ENCODE data around the gene ABL1. TPM values are rescaled to one million over a fixed set of nuclear protein-coding genes. Genes with fewer than 3 reads are reported as not detected.
A peak's percentile ranks its signal among the peaks of the same experiment; 100 is the strongest.

The ABL1 gene
- polyA plus RNA-seq, 3 donors: 4.5 to 14.5 (median 8.0) TPM

GRCh38 chr9:130824643-130825350 lies 10.3 kb upstream of the ABL1 start:
- H3K79me2 ChIP-seq (ENCODE audit: insufficient read depth, low read length): no peaks in the 10 kb centered on the region
- H3K27me3 Mint-ChIP-seq (ENCODE audit: low read depth in 3 of 3): peaks cover 0 to 2% (median 0%) of the 10 kb centered on the region in 3 donors
- peaks cover 0 to 5% of the 10 kb centered on the region in 2 donors for H3K9me3 ChIP-seq (replicated peaks in 1 of 2; ENCODE audit: control insufficient read depth in 1 of 2, insufficient read depth in 1 of 2, low read length in 2 of 2)
- 63% methylated on average over 1 of the region's 4 CpGs for WGBS (ENCODE audit: insufficient coverage)
- H3K36me3 ChIP-seq (replicated peaks in 1 of 2; ENCODE audit: control insufficient read depth in 1 of 2, insufficient read depth in 2 of 2, low read length in 2 of 2): no peaks in the 10 kb centered on the region
- H3K4me1 ChIP-seq (ENCODE audit: control insufficient read depth in 1 of 2, insufficient read depth in 2 of 2, low read length in 2 of 2): no peaks in the 10 kb centered on the region
- DNase-seq: no peak
- no peak overlapping the region for H3K27ac ChIP-seq (ENCODE audit: low read depth in 1 of 2, low read length in 2 of 2)
- peaks cover 21% of the 10 kb centered on the region for H4K20me1 ChIP-seq (ENCODE audit: insufficient read depth, low read length)
- no peak overlapping the region for H3K4me3 ChIP-seq (replicated peaks in 1 of 3; ENCODE audit: low read depth in 2 of 3, low read length in 3 of 3)
- peaks cover 8% of the 10 kb centered on the region for H3K4me1 Mint-ChIP-seq
- no peak overlapping the region for H3K4me2 ChIP-seq (replicated peaks; ENCODE audit: extremely low read depth, low read length, poor library complexity, severe bottlenecking)
- peaks cover 4 to 8% of the 10 kb centered on the region in 2 donors for H3K36me3 Mint-ChIP-seq
- H3K4me3 Mint-ChIP-seq: no peak overlapping the region
- H3K27ac Mint-ChIP-seq: peak overlapping the region in 2 of 7 donors; percentile 57 to 75
- no peak overlapping the region for H2AFZ ChIP-seq (ENCODE audit: insufficient read depth, low read depth, low read length, poor library complexity, severe bottlenecking)
- intact Hi-C loops (cut with micrococcal nuclease): no loop called here
- H3K9me3 Mint-ChIP-seq: peaks cover 0 to 11% (median 9%) of the 10 kb centered on the region in 7 donors
- no peaks in the 10 kb centered on the region for H3K27me3 ChIP-seq (ENCODE audit: control insufficient read depth in 2 of 2, insufficient read depth in 2 of 2, low read length in 2 of 2)
- no peak for TF ChIP-seq CTCF (IDR thresholded peaks at IDR 0.05)
- H3K9ac ChIP-seq (ENCODE audit: insufficient read depth, low read length, poor library complexity, severe bottlenecking): no peak overlapping the region

GRCh38 chr9:130825351-130825651 lies 9.8 kb upstream of the ABL1 start:
- Histone ChIP-seq H3K9me3 (replicated peaks in 1 of 2; ENCODE audit: control insufficient read depth in 1 of 2, insufficient read depth in 1 of 2, low read length in 2 of 2) (peaks cover 0 to 5% of the 10 kb centered on the region in 2 donors), H2AFZ (ENCODE audit: insufficient read depth, low read depth, low read length, poor library complexity, severe bottlenecking) (no peak overlapping the region)

More at GRCh38 chr9:130825351-130825651, 9.8 kb upstream of the ABL1 start:
- H3K79me2 ChIP-seq (ENCODE audit: insufficient read depth, low read length): no peaks in the 10 kb centered on the region
- intact Hi-C loops (cut with micrococcal nuclease): no loop called here
- peaks cover 8% of the 10 kb centered on the region for H3K4me1 Mint-ChIP-seq
- no peak overlapping the region for H3K4me2 ChIP-seq (replicated peaks; ENCODE audit: extremely low read depth, low read length, poor library complexity, severe bottlenecking)
- no peaks in the 10 kb centered on the region for H3K27me3 ChIP-seq (ENCODE audit: control insufficient read depth in 2 of 2, insufficient read depth in 2 of 2, low read length in 2 of 2)
- peak overlapping the region in 2 of 7 donors; percentile 57 to 75 for H3K27ac Mint-ChIP-seq
- H3K27ac ChIP-seq (ENCODE audit: low read depth in 1 of 2, low read length in 2 of 2): no peak overlapping the region
- peaks cover 17% of the 10 kb centered on the region for H4K20me1 ChIP-seq (ENCODE audit: insufficient read depth, low read length)
- H3K9me3 Mint-ChIP-seq: peaks cover 0 to 11% (median 9%) of the 10 kb centered on the region in 7 donors
- peaks cover 0 to 2% (median 0%) of the 10 kb centered on the region in 3 donors for H3K27me3 Mint-ChIP-seq (ENCODE audit: low read depth in 3 of 3)
- no peaks in the 10 kb centered on the region for H3K4me1 ChIP-seq (ENCODE audit: control insufficient read depth in 1 of 2, insufficient read depth in 2 of 2, low read length in 2 of 2)
- TF ChIP-seq CTCF (IDR thresholded peaks at IDR 0.05): no peak
- H3K4me3 Mint-ChIP-seq: no peak overlapping the region
- no peak overlapping the region for H3K9ac ChIP-seq (ENCODE audit: insufficient read depth, low read length, poor library complexity, severe bottlenecking)
- DNase-seq: no peak
- no peak overlapping the region for H3K4me3 ChIP-seq (replicated peaks in 1 of 3; ENCODE audit: low read depth in 2 of 3, low read length in 3 of 3)
- no peaks in the 10 kb centered on the region for H3K36me3 ChIP-seq (replicated peaks in 1 of 2; ENCODE audit: control insufficient read depth in 1 of 2, insufficient read depth in 2 of 2, low read length in 2 of 2)
- H3K36me3 Mint-ChIP-seq: peaks cover 4 to 8% of the 10 kb centered on the region in 2 donors
